ENCODE measurements around the gene ANXA6.

GRCh38 chr5:151162776-151163175 is 5.2 kb upstream of the ANXA6 start:
- TF ChIP-seq CTCF (IDR thresholded peaks at IDR 0.05 in 8 of 11, conservative IDR thresholded peaks at IDR 0.05 in 3 of 11) = no peak
- no peak for TF ChIP-seq POLR2A (IDR thresholded peaks at IDR 0.05)
- TF ChIP-seq POLR2AphosphoS5 (IDR thresholded peaks at IDR 0.05) = no peak
